NCI-H187 (cell line): ENCODE data around the gene IL36RN.

ENCODE experiments used
- DNase-seq, 2 experiments: peaks; one replicate each; lab custom pipeline; 2025; lab: John Stamatoyannopoulos, UW

IL36RN gene

DNA sequence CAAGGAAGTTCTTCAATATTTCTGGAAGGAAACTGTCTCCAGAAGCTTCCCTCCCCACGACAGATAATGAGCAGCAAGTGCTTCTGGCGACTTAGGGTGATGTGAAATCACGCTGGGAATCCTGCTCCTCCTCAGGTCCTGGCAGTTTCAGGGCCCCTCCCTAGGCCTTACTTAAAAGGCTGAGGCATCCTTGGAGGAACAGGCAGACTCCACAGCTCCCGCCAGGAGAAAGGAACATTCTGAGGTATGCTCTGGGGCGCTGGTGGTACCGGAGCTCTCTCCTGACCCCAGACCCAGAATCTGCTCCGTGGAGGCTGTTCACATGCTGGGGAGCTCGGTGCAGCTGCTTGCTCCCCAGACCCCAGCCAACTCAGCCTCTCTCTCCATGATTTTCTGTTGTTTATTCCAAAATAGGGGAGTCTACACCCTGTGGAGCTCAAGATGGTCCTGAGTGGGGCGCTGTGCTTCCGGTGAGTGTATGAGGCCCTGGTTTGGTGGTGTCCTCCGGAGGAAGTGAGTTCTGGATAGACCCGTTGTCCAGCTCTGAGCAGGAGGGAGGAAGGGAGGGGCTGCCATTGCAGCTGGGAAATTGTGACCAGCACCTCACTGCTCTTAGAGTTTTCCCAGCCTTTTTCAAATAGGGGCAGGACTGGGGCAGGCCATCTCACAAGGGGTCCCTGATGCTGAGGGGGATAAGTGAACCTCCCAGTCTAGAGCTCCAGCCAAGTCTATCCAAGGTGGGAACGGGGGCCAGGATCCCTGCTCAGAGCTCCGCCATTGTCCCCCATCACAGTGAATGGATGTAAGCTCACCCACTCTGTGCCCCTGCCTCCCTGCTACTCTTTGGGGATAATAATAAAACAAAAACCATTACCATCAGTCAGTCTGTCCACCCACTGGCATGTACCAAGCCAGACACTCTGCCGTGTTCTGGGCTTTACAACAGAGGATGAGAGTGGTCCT is at the start of gene IL36RN:
IL36RN (plus strand) TSS at position 201 of the 963 bp plus-strand sequence; CDS start at position 442, 241 bp downstream.
- DNase-seq = no peak

DNA sequence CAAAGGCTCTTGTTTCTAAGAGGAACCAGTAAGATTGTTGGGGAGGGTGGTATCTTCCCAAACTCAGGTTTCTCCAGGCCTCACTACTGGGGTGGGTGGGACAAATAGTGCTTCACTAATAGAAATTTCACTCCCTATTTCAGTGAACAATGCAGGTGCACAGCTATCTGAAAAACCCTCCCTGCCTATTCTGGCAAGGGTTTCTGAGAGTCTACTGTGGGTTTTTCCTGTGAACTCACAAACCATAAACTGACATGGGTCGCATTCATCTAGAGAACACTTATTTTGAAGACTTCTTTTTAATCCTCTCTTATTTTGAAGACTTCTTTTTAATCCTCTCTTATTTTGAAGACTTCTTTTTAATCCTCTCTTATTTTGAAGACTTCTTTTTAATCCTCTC is 49.4 kb upstream of the IL36RN start:
- DNase-seq = no peak

DNA sequence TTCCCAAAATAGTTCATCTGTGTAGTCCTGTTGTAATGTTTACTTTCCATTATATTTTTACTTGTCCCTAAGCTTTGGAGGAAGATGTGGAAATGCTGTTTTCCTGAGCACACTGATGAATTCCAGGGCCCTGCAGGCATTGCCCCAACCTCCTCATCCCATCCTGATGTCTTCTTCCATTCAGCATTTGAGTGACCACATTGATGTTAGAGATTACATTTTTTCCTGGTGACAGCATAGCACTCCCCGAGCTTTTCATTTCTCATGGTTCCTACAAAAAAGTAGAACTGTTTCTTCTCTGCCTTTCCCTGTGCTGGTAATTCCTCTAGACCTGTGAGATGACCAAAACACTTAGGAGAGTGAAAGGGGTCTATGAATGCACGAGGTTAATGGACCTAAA is 48.9 kb upstream of the IL36RN start:
- no peak for DNase-seq

DNA sequence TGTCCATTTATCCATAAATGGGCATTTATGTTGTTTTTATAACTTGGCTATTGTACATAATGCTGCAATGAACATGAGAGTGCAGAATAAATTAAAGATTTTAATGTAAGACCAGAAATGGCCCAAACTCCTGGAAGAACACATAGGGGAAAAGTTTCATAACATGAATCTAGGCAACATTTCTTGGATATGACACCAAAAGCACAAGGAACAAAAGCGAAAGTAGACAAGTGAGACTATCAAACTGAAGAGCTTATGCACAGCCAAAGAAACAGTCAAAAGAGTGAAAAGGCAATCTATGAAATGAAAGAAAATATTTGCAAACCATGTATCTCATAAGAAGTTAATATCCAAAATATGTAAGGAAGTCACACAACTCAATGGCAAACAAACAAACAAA is 47.9 kb upstream of the IL36RN start:
- no peak for DNase-seq

DNA sequence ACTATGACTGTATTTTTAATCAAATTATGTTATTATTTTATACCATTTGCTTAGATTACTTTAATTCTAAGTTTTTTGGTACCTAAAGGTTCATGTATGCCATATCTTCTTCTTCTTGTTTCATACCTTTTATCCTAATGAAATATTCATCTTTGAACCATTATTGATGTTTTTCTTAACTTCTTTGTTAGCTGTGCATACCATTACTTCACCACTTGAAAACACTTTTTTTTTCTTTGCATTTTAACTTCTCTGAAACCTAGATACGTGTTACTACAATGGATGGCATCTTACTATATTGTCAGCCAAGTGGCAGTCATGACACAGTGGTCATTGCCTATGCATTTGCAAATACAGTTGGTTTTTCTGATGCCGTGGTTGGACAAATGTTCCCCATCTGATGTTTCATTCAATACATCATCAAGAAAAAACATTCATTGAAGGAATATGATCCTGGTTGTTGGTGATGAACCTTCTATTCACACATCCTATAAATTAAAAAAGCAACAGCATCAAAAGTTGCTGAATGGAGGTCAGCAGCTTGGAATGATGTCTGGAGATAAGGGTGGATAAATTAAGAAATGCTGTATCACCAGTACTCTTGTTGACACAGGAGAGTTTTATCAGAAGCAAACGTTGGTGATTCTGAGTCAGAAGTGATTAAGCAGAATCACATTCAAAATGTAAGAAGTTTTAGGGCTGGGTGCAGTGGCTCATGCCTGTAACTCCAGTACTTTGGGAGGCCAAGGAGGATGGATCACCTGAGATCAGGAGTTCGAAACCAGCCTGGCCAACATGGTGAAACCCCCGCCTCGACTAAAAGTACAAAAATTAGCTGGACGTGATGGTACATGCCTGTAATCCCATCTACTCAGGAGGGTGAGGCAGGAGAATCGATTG is 46.3 kb upstream of the IL36RN start:
- no peak for DNase-seq

DNA sequence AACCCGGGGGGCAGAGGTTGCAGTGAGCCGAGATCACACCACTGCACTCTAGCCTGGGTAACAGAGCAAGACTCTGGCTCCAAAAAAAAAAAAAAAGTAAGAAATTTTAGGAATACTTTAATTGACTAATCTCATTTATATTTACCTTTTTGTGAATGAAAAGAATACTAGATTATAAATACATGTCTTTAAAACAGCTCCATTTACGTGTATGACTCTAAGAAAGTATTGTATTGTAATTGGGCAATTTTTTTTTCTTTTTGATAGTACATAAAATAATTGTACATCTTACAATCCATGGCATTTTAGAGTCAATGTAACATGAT is 45.7 kb upstream of the IL36RN start:
- no peak for DNase-seq

DNA sequence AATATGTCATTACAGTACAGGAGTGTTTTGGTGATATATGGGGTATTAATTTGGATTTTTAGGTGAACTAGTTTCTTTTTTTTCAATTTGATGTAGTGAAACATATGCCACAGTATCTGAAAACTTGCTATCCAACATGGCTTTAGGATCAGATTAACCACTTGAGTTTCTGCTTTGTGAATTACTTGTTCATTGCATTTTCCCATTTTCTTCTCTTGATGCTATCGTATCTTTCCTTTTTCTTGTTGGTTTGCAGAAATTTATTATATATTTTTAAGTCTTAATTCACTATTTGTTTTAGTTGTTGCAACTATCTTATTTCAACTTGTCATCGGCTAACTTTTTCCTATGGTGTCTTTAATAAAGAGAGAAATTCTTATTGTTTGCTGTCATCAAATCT is 44.9 kb upstream of the IL36RN start:
- DNase-seq = no peak

DNA sequence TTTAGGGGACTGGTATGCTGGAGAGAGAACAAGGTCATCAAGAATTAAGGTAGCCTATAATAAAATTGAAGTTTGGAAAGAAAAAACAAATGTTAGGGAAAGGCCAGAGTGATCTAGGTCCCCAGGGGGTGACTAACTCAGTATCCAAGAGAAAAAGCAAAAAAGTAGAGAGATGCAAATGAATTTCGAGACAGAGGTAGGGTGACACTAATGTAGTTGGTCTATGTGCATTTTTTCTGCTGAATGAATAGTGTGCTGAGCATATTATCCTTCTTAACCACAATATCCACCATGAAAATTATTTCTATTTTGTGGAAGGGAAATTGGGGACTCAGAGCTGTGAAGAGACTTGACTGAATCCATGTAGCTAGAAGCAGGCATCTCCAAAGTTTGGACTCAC is 44.0 kb upstream of the IL36RN start:
- no peak for DNase-seq

DNA sequence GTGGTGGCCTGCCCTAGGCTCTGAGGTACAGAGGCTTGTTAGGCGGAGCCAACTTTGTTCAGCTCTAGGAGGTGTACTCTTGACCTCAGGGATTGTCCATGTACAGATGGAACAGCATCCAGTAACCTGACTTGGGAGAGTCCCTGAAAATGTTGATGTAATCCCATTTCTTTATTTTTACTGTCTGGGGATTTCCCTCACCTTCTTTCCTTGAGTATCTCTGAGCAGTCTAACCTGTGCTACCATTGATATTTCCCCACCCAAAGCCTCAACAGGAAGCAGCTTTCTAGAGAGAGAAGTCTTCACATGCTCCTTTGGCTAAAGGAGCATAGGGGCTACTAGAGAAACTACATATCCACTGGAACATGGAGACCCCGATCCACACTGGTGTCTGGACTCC is 43.3 kb upstream of the IL36RN start:
- DNase-seq = no peak

DNA sequence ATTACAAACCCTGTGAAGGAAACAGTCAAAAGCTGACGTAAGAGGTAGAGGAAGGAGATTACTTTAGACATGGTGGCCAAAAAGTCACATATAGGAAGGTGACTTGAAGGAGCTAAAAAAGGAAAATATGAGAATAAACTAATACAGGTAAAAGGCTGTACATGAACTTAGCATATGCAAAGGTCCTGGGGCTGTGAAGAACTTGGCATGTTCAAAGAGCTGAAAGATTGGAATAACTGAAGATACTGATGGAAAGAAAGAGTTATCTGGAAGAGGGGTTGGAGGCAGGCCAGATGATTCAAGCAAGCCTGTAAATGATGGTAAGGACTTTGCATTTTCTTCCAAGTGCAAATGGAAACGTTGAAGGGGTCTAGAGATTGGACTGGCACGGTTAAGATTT is 40.5 kb upstream of the IL36RN start:
- no peak for DNase-seq

DNA sequence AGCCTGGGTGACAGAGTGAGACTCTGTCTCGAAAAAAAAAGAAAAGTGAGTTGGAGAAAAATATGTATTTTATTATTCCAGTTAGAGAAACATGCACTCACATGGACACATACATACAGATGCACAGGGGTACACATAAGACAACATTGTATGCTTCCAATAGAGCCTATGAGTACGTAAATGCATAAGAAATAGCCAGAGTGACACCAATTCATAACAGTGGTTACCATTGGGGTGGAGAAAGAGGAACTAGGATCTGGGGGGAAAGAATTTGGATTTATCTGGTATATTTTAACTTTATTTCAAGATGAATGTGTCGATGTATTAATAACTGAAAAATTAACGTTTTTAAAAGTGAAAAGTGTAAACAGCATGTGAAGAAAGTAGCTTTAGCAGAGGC is 37.7 kb upstream of the IL36RN start:
- DNase-seq = no peak

DNA sequence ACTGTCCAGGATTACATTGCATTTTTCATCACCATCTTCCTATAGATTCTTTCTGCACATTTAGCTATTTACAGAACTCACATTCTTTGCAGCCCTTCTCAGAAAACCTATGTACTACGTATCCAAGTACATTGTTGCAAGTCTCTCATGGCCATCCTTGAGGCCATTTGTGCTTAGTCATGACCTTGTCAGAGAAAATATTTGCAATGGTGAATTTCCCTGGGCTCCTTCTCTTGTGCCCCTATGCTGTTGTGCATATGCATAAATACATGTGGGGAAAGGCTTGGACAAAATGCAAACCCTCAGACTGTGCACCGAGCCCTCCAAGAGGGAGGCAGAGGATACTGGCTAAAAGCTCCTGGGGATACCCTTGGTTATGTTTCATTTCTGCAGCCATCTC is 34.2 kb upstream of the IL36RN start:
- DNase-seq = no peak

DNA sequence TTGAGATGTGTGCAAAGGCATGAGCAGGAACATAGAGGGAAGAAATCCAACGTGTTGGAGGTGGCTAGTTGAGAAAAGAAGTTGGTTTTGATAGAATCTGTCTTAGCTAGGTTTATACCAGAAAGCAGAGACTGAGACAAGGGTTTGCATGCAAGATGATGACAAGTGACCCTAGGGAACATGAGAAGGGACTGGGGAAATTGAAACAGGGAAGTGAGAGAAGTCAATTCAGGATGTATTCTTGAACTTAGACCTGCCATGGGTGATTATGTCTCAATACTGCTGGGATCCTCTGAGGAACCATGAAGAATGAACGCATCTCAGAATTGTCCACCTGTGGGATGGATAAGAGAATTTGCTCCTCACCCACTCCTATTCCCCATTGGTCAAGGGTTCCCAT is 33.3 kb upstream of the IL36RN start:
- DNase-seq = no peak

DNA sequence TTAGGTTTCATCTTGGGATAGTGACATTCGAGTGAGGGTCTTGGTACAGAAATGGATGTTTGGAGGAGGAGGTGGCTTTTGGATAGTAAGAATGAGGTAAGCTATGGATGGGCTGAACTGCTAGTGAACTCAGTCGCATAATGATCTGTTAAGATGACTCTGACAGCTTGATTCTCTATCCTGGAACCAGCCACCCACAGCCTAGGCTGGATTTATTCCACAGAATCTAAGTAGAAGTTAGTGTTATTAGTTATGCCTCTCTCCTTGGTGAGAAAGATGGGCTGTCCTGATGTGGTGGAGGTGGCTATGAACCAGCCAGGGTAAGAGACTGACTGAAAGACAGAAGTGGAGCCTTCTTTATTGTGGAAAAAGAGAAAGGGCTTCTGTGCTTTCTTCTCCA is 31.3 kb upstream of the IL36RN start:
- DNase-seq = no peak

DNA sequence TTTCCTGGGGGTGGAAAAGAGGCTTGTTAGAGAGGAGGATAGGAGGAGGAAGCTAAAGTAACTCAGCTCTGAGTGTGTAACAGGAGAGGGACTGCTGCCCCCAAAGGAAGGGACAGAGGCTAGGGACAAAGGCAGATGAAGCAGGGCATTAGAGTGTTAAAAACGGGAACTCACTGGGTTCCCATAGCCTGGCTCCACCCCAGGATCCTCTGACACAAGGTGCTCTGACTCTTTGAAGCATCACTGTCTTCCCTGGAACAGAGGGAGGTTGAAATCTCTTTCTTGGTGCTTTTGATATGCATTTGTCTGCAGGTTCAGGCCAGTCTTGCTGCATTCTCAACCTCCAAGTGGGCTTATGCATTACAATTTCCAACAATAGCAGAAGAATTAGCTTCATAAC is 30.9 kb upstream of the IL36RN start:
- no peak for DNase-seq

DNA sequence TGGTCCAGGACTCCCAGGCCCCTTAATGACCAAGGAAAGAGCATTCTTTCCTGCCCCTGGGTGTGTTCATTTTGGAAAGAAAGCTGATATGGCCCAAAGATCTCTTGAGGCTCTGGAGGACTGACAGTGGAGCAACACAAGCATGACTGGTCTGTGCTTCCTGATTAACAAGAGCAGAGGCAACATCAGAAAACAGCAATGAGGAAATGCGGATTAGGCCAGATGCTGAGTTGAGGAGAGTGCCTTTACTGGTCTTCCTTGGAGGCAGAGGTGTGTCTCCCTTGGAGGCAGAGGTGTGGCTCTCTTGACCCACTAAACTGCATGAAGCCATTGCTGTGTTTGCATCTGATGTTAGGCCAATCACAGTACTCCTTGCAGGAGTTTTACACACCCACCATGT is 26.3 kb upstream of the IL36RN start:
- no peak for DNase-seq

DNA sequence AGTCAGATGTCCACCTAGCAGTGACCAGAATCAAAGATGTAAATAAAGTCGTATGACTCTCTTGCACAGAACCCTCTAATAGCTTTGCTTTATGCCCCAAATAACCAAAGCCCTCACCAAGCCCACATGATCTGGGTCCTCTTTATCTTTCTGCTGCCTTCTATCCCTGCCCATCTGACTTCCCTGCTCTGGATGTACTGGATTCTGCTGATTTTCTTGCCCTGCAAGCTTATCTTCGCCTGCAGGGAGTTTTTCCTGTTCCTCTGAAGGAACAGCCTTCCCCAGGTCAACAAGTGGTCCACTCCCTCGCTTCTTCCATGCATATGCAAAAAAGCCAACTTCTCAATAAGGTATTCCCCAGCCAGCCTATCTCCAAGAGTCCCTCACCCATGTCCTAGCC is 25.0 kb upstream of the IL36RN start:
- no peak for DNase-seq

DNA sequence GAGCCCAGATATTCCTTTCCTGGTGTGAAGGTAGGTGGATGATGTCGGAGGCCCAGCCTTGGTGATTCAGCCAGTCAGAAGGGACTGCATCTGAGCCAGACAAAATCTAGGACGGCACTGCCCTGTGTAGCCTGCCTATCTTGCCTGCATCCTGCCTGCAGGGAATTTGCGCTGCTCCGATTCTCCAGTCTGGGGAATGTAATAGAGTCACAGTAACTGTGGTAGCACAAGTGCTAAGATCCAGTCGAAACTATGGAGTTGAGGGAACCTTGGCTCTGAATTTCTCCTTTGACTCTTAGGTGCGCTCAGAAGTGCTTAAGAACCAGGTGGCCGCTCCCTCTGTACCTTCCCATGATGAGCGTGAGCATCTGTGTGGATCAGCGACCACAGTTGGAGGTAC is 22.2 kb upstream of the IL36RN start:
- no peak for DNase-seq

DNA sequence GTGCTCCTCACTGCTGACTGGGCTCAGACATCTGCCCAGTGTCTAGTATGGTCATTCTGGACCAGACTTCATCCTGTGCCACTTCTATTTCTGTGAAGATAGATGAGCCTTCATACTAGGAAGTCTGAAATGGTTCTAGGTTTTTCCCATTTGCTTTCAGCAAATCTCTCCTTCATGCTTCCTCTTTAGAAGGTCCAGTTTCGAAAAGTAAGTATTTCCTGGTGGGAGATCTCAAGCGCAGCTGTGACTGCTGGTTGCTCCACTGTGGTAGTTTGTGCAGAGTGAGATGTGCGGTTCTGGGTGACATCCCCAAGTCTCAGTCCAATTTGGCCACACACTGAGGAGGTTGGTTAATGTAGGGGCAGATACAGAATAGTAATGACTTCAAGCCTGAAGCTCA is 20.7 kb upstream of the IL36RN start:
- DNase-seq = no peak

DNA sequence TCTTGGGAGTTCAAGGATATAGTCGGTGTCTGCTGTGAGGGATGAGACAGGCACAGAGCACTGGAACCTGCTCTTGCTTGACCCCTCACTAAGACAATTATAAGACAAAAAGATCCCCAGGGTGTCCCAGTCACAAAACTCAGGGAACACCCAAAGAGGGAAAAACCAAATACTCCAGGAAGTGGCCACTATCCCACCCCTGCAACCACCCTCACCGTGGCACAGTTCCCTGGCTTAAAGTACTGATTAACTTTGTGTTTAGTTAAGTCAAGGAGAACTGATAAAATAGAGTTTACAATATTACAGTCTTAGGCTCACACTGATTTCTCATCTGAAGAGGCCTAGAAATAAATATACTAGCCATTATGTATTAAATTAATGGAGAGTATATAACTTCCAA is 19.8 kb upstream of the IL36RN start:
- no peak for DNase-seq

DNA sequence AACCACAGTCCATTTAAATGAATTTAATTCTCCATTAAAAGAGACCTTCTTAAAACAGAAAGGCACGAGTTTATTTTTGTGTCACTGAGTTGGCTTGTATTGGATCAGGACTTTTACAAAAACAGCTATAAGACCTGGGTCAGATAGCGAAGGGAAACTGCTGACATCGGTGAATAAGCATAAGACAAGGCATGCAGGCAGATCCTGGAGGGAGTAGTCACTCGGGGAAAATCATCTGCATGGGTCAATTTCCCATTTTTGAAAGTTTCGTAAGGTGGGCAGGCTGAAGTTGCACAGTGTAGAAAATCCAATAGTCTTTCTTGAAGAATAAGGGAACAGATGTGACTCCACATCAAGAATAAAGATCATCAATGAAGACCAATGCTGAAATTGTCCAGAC is 19.3 kb upstream of the IL36RN start:
- no peak for DNase-seq

DNA sequence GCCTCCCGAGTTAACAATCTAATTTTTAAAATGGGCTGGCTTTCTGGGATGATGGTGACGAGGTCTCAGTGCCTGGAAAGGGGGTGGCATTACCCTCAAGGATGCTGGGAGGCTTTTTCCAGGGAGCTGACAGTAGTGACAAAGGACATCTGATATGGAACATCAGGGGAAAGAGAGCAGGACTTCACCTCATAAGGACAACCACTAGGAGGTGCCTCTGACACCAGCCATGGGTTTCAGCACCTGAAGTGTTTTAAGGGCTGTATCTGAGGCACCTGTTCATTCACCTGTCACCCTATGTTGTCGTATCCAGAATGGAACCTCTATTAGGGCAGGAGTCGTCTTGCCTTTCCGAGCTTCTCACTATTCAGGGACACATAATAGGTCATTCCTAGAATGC is 17.1 kb upstream of the IL36RN start:
- DNase-seq = no peak

DNA sequence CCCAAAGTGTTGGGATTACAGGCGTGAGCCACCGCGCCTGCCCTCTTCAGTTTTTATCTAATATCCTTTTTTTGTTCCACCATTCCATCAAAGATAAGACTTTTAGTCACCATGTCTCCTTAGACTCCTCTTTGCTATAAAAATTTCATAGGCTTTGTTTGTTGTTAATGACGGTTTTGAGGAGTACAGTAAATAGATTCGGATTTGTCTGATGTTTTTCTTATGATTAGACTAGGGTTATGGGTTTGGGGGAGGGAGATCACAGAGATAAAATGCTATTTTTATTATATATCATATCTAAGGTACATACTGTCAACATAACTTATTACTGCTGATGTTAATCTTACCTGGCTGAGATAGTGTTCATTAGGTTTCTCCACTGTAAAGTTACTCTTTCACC is 12.5 kb upstream of the IL36RN start:
- DNase-seq = no peak
